ENCODE results near the gene GXYLT1.
"Not testable (repeated sequence)": the region's sequence is repeated elsewhere in the genome, so short reads cannot be mapped to it uniquely, and the experiment has no call there.

Gene GXYLT1

DNA sequence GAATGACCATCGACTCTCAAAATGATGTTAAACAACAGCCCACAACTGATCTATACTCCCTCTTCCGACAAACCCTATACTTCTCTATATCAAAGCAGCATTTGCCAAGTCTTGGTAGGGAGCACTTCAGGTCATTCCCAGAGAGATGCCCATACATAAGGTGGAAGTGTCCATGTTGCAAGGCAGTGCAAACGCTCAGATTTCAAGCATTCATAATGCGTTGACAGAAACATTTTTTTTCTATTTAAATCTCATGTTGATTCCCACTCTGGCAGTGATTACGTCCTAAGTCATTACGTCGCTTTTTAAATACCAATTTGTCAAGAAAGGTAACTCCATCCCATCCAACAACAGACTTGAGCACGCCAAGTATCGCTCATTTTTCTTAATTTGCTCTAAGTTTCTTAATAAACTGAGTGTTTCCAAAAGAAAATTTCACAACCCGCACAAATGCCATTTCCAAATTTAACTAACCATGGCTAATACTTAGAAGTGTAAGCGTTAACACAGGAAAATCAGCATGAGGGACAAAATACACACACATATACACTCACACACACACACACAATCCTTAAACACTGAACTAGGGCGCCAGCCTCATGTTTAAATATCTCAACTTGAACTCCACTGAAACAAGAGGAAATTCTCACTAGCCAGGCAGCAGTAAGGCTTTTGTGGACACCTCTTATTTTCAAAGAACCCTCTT lies 1.1 kb downstream of the GXYLT1 start:
- DNase-seq = no peak

DNA sequence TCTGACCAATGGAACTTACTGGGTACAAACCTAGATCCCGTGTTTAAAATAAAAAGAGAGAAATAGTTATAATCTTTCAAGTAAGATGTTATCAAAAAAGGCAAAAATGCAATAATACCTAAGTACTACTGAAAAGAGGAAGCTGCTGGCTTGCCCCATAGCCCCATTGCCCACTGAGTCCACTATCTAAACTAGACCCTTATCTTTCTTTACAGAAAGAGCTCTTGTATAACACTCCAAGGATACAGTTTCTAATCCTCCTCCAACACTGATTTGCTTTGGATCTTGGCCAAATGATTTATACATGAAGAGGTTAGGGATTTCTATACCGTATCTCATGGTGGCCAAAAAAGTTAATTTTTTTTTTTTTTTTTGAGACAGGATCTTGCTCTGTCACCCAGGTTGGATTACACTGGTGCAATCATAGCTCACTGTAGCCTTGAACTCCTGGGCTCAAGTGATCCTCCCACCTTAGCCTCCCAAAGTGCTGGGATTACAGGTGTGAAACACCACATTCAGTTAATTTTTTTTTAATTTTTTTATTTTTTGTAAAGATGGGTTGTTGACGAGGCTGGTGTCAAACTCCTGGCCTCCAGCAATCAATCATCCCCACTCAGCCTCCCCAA lies 2.6 kb downstream of the GXYLT1 start:
- DNase-seq = peak; percentile 25

DNA sequence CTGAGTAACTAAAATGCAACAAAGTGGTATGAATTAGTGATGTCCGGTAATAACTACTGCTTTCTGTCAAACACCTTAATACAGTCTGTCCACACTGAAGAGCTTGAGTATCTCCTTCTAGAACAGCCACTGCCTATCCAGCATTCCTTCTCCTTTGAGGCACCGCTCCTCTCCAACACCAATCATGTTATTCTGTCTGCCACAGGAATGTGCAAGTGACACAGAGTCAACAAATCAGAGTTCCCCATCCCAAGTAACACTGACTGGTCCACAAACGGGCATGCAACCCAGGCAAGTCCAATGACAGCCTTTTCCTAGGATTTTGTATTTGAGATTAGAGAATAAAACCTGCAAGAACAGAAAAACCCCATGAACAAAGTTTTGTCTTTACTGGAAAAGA lies 3.8 kb downstream of the GXYLT1 start:
- DNase-seq = no peak

DNA sequence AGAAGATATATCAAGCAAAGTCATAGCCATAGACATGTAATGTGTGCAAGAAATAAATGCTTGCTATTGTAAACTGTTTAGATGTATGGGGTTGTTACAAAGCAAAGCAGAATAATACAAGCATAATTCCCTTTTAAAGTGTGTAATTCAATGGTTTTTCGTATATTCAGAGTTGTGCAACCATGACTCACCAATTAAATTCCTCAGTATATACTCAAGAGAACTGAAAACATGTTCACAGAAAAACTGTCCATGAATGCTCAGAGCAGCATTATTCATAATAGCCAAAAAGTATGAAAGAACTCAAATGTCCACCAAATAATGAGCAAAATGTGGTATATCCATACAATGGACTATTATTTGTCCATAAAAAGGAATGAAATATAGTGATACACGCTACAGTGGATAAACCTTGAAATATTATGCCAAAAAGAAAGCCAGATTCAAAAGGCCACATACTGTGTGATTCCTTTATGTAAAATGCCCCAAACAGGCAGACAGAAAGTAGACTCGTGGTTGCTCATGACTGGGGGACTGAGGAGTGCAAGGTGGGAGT lies 9.3 kb downstream of the GXYLT1 start:
- no peak for DNase-seq

DNA sequence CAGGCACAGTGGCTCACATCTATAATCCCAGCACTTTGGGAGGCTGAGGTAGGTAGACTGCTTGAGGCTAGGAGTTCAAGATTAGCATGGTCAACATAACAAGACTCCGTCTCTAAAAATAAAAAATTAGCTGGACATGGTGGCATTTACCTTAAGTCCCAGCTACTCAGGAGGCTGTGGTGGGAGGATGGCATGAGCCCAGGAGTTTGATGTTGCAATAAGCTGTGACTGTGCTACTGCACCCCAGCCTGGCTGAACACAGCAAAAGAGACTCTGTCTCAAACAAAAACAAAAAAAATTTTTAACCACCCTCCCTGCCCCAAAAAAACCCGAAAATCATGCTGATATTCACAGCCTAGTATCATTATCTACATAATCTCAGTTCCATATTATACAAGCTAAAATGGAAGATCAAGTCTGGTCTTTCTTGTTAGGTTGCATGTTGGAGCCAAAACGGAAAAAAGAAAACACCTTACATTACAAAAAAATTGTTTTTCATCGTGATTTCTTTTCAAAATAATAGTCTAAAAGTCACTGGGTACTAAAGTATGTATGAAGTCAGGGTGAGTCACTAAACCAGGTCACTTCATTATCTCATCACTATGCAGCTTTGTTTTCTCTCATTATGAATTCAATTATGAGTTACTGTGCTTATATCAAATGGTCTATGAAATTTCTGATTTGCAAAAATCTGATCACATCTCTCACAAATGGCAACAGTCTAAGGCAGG lies 13.8 kb downstream of the GXYLT1 start:
- no peak for DNase-seq

DNA sequence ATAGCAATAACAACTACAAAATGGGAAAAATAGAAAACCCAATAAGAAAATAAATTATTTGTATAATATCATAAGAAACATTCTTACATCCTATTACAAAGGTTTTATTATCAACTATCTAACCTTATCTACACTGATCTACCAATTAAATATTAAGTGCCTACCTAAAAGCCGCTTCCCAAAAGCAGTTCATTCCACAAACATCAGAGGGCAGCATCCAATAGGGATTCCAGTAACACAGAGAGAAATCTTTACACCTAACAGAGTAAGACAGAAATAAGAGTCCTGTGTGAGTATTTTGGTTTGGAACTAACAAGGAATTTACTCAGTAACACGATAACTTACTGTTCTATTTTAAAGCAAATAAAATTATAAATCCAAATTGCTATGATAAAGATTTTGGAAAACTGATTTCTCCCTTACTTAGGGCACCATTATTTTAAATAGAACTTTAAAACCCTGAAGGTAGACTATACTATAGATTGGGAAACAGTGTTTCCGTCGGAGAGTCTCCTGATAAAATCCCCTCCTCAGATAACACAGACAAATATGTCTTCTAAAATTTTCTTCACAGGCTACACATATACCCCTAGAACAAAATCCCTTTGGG lies 15.0 kb downstream of the GXYLT1 start:
- peak; percentile 58 for DNase-seq

DNA sequence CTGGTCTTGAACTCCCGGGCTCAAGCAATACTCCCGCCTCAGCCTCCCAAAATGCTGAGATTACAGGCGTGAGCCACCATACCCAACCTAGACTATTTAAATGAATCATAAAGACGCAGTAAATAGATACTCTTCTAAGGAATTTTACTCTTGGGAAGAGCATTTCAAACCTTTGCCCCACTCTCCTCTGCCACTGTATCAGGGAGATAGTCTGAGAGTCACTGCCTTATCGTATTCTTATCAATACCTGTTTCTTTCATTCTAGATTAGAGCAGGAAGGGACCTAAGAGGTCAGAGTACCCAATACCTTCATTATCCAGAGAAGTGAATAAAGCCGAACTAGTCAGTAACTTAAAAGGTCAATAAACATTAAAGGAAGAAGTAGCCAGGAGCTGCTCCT lies 15.8 kb downstream of the GXYLT1 start:
- no peak for DNase-seq

DNA sequence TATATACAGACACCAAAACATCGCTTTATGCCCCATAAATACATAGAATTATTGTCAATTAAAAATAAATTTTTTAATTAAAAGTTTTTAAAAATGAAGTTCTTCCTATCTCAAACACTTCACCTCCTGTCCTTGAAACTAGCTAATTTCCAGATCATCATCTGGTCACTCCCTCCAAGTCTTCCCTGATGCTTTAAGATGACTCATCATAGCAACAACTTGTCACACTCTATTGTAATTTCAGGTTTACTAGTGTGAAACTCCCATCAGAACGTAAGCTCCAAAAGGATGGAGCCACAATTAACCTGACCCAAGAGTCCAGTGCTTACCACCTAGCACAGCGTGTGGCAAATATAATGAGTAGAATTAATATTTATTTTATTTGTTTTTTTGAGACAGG lies 16.3 kb downstream of the GXYLT1 start:
- no peak for DNase-seq

DNA sequence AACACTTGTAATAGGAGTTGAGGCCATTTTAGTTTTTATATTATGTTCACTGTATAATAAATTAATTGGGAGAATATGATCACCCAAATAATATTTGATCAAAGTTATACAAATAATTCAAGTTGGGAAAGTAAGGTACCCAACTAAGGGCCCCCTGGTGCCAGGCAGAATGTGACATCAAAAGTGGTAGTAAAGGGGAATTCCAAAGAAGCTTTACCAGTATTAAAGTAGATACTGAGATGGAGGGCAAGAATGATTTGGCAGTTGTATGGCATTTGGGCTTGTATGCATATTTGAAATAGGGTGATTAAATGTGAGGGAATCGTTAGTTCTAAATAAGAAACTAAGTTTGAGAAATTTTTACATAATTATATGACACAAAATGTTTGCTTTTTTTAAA lies 17.7 kb downstream of the GXYLT1 start:
- no peak for DNase-seq

DNA sequence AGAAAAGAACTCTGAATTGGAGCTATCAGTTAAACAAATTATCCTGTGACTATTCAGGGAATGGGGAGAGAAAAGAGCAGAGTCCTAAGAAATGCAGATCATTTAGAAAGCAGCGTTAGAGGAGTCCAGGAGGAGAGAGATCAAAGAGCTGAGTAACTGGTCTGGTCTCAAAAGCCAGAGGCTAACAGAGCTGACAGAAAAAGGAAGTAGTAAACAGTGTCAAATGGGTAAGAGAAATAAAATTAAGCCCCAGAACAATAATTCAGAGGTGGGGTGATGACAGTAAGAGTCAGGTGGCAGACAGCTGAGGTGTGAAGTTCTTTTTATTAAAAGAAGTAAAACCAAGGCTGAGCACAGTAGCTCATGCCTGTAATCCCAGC lies 19.3 kb downstream of the GXYLT1 start:
- DNase-seq = no peak

DNA sequence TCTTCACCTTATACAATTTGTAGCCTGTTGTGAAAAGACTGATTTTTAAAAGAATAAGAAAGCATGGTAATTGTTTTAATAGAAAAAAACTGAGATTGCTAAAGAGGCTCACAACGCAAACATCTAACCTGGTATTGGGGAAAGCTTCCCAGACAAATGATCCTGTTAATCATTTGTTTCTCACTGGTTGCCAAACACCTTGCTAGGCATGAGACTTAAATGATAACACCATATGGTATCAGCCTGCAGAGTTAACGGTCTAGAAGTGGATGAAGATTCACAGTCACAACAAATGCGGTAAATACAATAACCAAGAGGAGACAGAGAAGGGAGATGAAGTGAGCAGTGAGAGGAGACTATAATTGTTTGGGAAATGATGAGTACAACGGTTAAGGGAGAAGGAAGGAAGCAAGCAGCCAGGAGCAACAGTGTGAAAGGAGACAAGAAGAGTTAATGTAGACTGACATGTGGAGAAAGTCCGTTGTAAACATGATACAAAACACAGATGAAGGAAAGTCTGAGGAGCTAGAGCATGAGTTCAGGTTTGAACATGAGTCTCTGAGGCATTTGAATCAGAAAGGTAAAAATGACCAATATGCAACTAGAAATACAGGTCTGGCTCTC lies 19.8 kb downstream of the GXYLT1 start:
- DNase-seq = no peak

DNA sequence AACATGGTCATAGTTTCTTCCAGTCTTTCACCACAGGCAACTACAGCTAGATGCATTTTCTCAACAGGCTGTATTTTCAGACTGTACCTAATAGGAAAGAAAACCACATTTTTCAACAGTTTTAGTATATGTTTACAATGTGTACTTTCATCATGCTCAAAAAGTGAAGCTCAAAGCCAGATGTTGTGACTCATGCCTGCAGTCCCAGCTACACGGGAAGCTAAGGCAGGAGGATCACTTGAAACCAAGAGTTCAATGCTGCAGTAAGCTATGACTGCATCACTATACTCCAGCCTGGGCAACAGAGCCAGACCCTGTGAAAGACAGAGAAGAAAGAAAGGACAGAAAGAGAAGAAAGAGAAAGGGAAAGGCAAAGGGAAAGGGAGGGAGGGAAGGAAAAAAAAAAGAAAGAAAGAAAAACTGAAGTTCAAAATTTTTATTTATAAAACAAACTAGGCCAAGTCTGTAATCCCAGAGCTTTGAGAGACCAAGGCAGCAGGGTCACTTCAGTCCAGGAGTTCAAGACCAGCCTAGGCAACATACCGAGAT lies 25.5 kb downstream of the GXYLT1 start:
- no peak for DNase-seq

DNA sequence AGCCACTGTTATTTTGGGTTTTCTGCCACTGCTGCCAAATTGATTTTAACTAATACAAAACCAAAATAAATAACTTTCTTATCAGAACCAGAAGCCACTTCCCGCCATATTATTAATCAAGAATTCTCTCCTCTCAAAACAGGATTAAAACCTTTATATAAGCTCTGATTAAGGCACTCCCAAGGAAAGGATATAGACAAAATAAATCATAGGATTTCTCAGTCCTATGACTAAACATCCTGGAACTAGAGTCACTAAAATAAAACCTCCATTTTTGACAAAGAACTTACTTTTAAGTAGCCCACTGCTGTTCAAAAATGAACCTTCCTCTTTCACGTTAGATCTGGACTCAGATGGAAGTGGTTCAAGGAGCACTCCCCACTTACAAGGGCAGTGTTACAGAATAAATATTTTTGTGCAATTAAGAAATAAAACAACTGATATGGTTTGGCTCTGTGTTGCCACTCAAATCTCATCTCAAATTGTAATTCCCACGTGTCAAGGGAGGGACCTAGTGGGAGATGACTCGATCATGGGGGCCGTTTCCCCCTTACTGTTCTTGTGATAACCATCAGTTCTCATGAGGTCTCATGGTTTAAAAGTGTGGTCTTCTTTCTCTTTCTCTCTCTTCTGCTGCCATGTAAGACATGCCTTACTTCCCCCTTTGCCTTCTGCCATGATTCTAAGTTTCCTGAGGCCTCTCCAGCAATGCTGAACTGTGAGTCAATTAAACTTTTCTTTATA lies 26.4 kb downstream of the GXYLT1 start:
- DNase-seq = no peak

DNA sequence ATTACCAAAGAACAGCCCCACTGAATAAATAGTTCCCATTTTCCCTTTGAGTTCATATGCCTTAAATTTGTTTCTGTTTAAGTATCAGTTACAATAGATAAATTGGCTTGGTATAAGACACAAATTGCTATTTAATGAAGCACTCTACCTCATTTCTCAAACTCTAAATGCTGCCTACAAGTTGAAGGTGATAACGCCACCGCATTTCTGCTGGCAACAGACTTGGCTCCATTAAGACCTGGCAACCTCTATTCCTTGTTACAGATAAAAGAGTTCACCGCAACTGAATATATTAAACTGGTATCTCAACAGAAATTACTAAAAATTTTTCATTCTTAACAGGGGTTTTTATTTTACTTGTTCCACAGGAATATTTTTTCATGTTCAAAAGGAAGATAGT lies 35.6 kb downstream of the GXYLT1 start:
- DNase-seq = no peak

DNA sequence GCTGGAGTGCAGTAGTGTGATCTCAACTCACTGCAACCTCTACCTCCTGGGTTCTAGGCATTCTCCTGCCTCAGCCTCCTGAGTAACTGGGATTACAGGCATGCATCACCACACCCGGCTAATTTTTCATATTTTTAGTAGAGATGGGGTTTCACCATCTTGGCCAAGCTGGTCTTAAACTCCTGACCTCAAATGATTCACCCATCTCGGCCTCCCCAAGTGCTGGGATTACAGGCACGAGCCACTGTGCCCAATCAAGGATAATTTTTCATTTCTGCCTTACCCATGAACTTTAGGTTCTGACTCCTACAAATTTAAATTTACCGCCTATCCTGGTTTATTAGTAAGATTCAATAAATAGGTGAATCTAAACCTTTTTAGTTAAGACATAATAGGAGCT lies 37.9 kb downstream of the GXYLT1 start:
- DNase-seq = not testable (repeated sequence)

DNA sequence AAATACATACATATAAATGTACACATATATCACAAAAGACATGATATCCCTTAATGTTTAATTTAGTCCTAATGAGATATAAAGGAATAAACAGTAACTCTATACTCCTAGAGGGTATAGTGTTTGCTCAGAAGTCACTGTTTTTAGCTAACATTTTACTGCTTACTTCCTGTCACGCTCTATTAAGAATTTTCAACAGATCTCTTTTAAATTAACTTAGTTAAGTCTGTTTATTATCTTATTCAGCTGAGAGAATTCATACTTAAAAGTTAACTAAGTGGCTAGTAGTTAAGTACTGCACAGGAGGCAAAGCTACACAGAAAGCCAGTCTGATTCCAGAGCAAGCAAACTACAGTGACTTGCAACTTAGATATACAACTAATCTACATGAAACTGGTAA lies 39.9 kb downstream of the GXYLT1 start:
- no peak for DNase-seq

DNA sequence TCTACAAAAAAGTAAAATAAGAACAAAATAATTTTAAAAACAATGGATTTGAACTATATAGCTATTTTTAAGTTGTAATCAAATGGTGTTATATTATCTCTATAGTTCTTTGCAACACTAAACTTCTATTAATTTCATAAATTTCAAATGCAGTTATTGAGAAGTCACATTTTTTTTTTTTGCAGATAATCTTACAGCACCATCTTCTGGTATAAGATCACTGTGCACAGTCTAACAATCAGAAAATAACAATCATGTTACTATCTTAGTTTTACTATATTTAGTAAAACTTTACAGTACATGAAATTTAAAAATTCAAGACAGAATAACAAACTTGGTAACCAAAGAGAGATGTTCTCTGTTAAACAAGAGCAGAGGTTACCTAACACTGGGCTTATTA lies 40.6 kb downstream of the GXYLT1 start:
- DNase-seq = no peak

DNA sequence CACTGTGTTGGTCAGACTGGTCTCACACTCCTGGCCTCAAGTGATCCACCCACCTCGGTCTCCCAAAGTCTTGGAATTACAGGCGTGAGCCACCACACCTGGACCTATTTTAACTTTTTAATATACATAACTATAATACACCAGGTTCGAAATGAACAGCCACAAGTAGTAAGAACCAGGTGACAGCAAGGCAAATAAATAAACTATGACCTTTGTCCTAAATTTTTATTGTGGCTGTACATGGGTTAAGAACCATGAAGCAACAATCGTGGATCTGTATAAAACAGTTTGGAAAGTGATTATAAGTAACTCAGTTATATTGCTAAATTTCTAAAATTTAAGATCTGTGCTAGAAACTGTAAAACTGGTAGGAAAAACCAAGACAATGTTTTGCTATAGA lies 41.5 kb downstream of the GXYLT1 start:
- DNase-seq = no peak

DNA sequence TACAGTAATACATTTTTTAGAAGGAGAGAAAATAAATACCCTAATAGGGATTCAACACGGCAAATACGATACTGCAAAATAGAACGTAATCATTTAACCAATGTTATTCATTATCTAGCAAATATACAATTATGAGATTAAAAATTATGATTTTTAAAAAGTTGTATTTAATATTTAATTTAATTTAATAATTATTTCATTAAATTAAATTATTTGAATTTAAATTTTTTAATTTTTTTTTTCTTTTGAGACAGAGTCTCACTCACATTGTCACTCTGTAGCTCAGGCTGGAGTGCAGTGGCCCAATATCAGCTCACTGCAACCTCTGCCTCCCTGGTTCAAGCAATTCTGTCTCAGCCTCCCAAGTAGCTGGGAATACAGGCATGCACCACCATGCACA lies 42.0 kb downstream of the GXYLT1 start:
- no peak for DNase-seq

DNA sequence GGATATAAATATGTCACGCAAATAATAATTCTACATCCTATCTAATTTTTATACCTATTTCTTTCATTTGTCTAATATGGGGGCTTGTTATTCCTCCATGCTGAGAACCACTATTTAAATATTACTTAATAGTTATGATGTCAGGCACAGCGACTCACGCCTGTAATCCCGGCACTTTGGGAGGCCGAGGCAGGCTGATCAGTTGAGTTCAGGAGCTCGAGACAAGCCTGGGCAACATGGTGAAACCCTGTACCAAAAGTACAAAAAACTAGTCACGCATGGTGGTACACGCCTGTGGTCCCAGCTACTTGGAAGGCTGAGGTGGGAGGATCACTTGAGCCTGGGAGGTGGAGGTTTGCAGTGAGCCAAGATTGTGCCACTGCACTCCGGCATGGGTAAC lies 45.2 kb downstream of the GXYLT1 start:
- DNase-seq = no peak

DNA sequence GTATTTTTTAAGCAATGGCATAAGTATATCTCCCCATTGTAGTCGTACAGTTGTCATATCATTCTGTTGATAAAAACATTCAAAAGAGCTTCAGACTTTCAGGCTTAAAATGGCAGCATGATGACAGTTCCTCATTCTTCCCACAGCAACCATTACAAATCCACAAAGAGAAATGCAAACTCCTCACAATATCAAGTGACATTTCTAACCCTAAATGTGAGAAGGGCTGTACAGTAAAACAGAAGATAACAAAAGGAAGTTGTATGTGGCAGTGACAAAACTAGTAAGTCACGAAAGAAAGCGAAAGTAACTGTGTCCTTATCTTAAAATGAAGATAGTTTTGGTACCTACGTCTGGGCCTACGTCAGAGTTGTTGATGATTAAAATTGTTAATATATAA lies 46.7 kb downstream of the GXYLT1 start:
- DNase-seq = no peak

DNA sequence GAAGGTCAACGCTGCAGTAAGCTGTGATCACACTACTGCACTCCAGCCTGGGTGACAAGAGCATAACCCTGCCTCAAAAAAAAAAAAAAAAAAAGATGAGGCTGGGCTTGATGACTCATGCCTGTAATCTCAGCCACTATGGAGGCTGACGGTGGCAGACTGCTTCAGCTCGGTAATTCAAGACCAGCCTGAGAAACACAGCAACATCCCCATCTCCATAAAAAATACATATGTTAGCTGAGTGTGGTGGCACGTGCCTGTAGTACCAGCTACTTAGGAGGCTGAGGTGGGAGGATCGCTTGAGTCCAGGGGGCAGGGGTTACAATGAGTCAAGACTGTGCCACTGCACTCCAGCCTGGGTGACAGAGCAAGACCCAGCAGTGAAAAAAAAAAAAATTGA lies 50.4 kb downstream of the GXYLT1 start:
- no peak for DNase-seq

Data from NCI-H2029 treated with DMSO at 0.1 percent for 48 hours (cell line).